Left lung (tissue), 10 donors: ENCODE results near the gene B4GALNT4. TPM values are rescaled to one million over a fixed set of nuclear protein-coding genes. Genes with fewer than 3 reads are reported as not detected.

Experiments used
- ATAC-seq: fragments of 200-7000 bp; cut with Tn5 transposase; one replicate; pipeline ENCODE4 v1.9.1; 2020; ENCODE audit warnings: moderate library complexity
- DNase-seq, 4 donors: peaks; one replicate each; pipeline ENCODE4 v3.0.0-alpha.2; 2013 to 2020
- H3K27ac ChIP-seq, 2 donors: fragments of 200-600 bp; sonication (generic) in 1 of 2; one replicate each; pipeline versions ENCODE4 v1.5.0 to v1.8.0; 2020 to 2021
- H3K27me3 ChIP-seq, 2 donors: fragments of 200-600 bp; sonication (generic) in 1 of 2; one replicate each; pipeline versions ENCODE4 v1.5.0 to v1.8.0; 2020 to 2021
- H3K36me3 ChIP-seq, 2 donors: fragments of 200-600 bp; sonication (generic) in 1 of 2; one replicate each; pipeline versions ENCODE4 v1.5.0 to v1.8.0; 2020 to 2021
- H3K4me1 ChIP-seq, 2 donors: fragments of 200-600 bp; one replicate each; pipeline ENCODE4 v1.8.0; 2021
- H3K4me3 ChIP-seq, 2 donors: fragments of 200-600 bp; sonication (generic) in 1 of 2; one replicate each; pipeline versions ENCODE4 v1.5.0 to v1.8.0; 2020 to 2021; ENCODE audit warnings: mild to moderate bottlenecking in 1 of 2
- H3K9me3 ChIP-seq, 2 donors: fragments of 200-600 bp; sonication (generic) in 1 of 2; one replicate each; pipeline versions ENCODE4 v1.5.0 to v1.8.0; 2020 to 2021
- CTCF ChIP-seq, 2 donors: fragments of 200-600 bp; sonication (generic) in 1 of 2; IDR thresholded peaks; one replicate each; pipeline versions ENCODE4 v1.5.0 to v1.8.0; 2021; ENCODE audit warnings: antibody characterized with exemption in 2 of 2
- intact Hi-C, 2 donors: fragments of 100-400 bp; cut with DNase I; formaldehyde crosslinking; loops; one replicate each; pipeline versions ENCODE4 v1.11.2 to v1.14.2; 2022
- polyA plus RNA-seq, 6 donors: library from polyadenylated mRNA; unstranded; fragments of 120-200 nt; gene quantifications; one replicate each; pipeline ENCODE4 v1.2.1, GENCODE V29; 2013; ENCODE audit not compliant: insufficient read length in 6 of 6
- total RNA-seq, 2 donors: library from RNA; stranded (reverse); fragmentation: NEBNext Ultra II Directional; extraction: Animal tissue kit (Norgen Biotek cat#: 25700); gene quantifications; one replicate each; pipeline ENCODE4 v1.2.1, GENCODE V29; 2021
- donor health status: DM: no; HTN: yes; CAD: no.
- donor health status: DM: no; HTN: no; CAD: no.

The B4GALNT4 gene
- total and polyA plus RNA-seq, 8 donors, result 1.4 to 78.7 (median 52.4) TPM

- no peak for ATAC-seq
- TF ChIP-seq CTCF (IDR thresholded peaks at IDR 0.05), result no peak
These were observed 4.6 kb downstream of the B4GALNT4 start for GRCh38 chr11:373716-374551.

GRCh38 chr11:375065-376025 is 6.0 kb downstream of the B4GALNT4 start:
- intact Hi-C loops, result no loop called here
- TF ChIP-seq CTCF (IDR thresholded peaks at IDR 0.05), result no peak

More at GRCh38 chr11:373716-374551, 4.6 kb downstream of the B4GALNT4 start:
- Histone ChIP-seq H3K9me3 (no peaks in the 10 kb centered on the region), H3K36me3 (no peaks in the 10 kb centered on the region), H3K27me3 (peaks cover 0 to 27% of the 10 kb centered on the region in 2 donors), H3K27ac (no peak overlapping the region), H3K4me3 (no peak overlapping the region), H3K4me1 (no peaks in the 10 kb centered on the region)
- intact Hi-C loops, result no loop called here
- DNase-seq, result peak in 1 of 4 donors; percentile 51

GRCh38 chr11:376531-377173 is 7.4 kb downstream of the B4GALNT4 start:
- H3K9me3 ChIP-seq, result no peaks in the 10 kb centered on the region
- H3K36me3 ChIP-seq, result no peaks in the 10 kb centered on the region
- intact Hi-C loops, result no loop called here
- no peak for TF ChIP-seq CTCF (IDR thresholded peaks at IDR 0.05)
- no peak overlapping the region for H3K4me3 ChIP-seq
- DNase-seq, result peak in 1 of 4 donors; percentile 66
- H3K27ac ChIP-seq, result no peak overlapping the region
- peaks cover 0 to 31% of the 10 kb centered on the region in 2 donors for H3K27me3 ChIP-seq
- ATAC-seq, result no peak
- no peaks in the 10 kb centered on the region for H3K4me1 ChIP-seq

More at GRCh38 chr11:375065-376025, 6.0 kb downstream of the B4GALNT4 start:
- Histone ChIP-seq H3K27me3 (peaks cover 0 to 35% of the 10 kb centered on the region in 2 donors), H3K9me3 (no peaks in the 10 kb centered on the region), H3K36me3 (no peaks in the 10 kb centered on the region), H3K27ac (no peak overlapping the region), H3K4me3 (no peak overlapping the region), H3K4me1 (no peaks in the 10 kb centered on the region)
- DNase-seq (peak in 1 of 4 donors; percentile 63), ATAC-seq (no peak)

GRCh38 chr11:377174-377865 is 8.0 kb downstream of the B4GALNT4 start:
- Histone ChIP-seq H3K4me3 (no peak overlapping the region), H3K27ac (no peak overlapping the region), H3K36me3 (no peaks in the 10 kb centered on the region), H3K27me3 (peaks cover 0 to 32% of the 10 kb centered on the region in 2 donors), H3K4me1 (no peaks in the 10 kb centered on the region), H3K9me3 (no peaks in the 10 kb centered on the region)
- TF ChIP-seq CTCF (IDR thresholded peaks at IDR 0.05), result no peak
- intact Hi-C loops, result no loop called here
- DNase-seq, result peak in 1 of 4 donors; percentile 80
- no peak for ATAC-seq
